ENCODE results near the gene OTOG. TPM values are rescaled to one million over a fixed set of nuclear protein-coding genes. Genes with fewer than 3 reads are reported as not detected.

OTOG gene
- total RNA-seq, 1 donor from 2014 or later, result 1.5 TPM

GRCh38 chr11:17538731-17539130 lies 8.3 kb upstream of the OTOG start:
- Mint-ChIP-seq H3K4me1 (ENCODE audit: low read depth) (peaks cover 24% of the 10 kb centered on the region), H3K27me3 (peaks cover 30% of the 10 kb centered on the region), H3K27ac (no peak overlapping the region), H3K9me3 (ENCODE audit: low read depth) (no peaks in the 10 kb centered on the region), H3K36me3 (ENCODE audit: insufficient read depth) (no peaks in the 10 kb centered on the region), H3K4me3 (ENCODE audit: low read depth) (no peak overlapping the region)
- TF ChIP-seq, protein P1, sequence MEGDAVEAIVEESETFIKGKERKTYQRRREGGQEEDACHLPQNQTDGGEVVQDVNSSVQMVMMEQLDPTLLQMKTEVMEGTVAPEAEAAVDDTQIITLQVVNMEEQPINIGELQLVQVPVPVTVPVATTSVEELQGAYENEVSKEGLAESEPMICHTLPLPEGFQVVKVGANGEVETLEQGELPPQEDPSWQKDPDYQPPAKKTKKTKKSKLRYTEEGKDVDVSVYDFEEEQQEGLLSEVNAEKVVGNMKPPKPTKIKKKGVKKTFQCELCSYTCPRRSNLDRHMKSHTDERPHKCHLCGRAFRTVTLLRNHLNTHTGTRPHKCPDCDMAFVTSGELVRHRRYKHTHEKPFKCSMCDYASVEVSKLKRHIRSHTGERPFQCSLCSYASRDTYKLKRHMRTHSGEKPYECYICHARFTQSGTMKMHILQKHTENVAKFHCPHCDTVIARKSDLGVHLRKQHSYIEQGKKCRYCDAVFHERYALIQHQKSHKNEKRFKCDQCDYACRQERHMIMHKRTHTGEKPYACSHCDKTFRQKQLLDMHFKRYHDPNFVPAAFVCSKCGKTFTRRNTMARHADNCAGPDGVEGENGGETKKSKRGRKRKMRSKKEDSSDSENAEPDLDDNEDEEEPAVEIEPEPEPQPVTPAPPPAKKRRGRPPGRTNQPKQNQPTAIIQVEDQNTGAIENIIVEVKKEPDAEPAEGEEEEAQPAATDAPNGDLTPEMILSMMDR (IDR thresholded peaks at IDR 0.05; ENCODE audit: unreplicated experiment), result no peak
- no peak for DNase-seq (ENCODE audit: low spot score, unreplicated experiment)

GRCh38 chr11:17540807-17541206 lies 6.3 kb upstream of the OTOG start:
- peaks cover 26% of the 10 kb centered on the region for H3K4me1 Mint-ChIP-seq (ENCODE audit: low read depth)
- peaks cover 1% of the 10 kb centered on the region for H3K36me3 Mint-ChIP-seq (ENCODE audit: insufficient read depth)
- peaks cover 41% of the 10 kb centered on the region for H3K27me3 Mint-ChIP-seq
- TF ChIP-seq, protein P1 (IDR thresholded peaks at IDR 0.05; ENCODE audit: unreplicated experiment), result no peak
- no peaks in the 10 kb centered on the region for H3K9me3 Mint-ChIP-seq (ENCODE audit: low read depth)
- no peak for DNase-seq (ENCODE audit: low spot score, unreplicated experiment)
- H3K4me3 Mint-ChIP-seq (ENCODE audit: low read depth), result no peak overlapping the region
- peak overlapping the region; percentile 29 for H3K27ac Mint-ChIP-seq

DNA sequence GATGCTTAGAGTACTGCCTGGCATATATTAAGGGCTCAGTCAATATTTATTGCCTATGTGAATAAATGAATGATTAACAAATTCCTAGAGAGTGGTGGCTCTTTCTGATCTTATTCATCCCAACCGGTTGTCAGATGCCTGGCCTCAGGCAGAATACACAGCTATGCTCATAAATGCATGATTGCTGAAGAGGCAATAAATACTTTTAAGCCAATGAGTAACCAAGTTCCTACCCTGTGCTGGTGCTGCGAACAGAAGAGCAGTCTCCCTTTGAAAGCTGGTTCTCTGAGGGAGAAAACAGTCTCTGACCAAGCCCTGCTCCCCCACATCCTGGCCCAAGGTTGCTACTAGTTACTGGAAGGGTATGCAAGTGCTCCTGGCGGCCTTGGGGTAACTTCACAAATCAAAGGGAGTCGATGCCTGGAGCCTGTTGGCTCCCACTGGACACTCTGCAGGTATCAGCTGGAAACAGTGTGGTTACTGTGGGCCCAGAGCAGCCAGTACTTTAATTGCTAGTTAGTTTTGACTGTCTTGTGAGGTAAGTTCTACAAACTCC lies 5.7 kb upstream of the OTOG start:
- Mint-ChIP-seq H3K36me3 (ENCODE audit: insufficient read depth) (peaks cover 1% of the 10 kb centered on the region), H3K27ac (peak overlapping the region; percentile 26), H3K27me3 (peaks cover 47% of the 10 kb centered on the region), H3K4me1 (ENCODE audit: low read depth) (peaks cover 26% of the 10 kb centered on the region), H3K4me3 (ENCODE audit: low read depth) (peak overlapping the region; percentile 69), H3K9me3 (ENCODE audit: low read depth) (no peaks in the 10 kb centered on the region)
- DNase-seq (ENCODE audit: low spot score, unreplicated experiment), result no peak
- TF ChIP-seq, protein P1 (IDR thresholded peaks at IDR 0.05; ENCODE audit: unreplicated experiment), result no peak

DNA sequence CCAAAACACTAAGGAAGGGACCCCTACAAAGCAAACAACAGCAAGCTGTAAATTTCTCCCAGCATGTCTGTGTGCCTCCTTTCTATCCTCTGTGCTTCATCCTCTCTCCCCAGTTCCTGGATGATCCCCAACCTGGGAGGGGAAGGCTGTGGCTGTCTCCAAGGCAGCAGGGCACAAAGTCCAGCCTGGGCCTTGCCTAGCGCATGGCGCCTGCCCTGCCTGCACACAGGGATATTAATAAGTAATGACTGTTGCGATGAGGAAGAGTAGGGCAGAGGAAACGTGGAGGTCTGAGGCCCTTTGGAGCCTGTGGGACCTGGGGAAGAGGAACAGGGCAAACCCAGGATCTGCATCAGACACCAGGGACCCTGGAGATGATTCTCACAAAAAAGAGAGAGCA lies 4.8 kb upstream of the OTOG start:
- H3K9me3 Mint-ChIP-seq (ENCODE audit: low read depth), result no peaks in the 10 kb centered on the region

DNA sequence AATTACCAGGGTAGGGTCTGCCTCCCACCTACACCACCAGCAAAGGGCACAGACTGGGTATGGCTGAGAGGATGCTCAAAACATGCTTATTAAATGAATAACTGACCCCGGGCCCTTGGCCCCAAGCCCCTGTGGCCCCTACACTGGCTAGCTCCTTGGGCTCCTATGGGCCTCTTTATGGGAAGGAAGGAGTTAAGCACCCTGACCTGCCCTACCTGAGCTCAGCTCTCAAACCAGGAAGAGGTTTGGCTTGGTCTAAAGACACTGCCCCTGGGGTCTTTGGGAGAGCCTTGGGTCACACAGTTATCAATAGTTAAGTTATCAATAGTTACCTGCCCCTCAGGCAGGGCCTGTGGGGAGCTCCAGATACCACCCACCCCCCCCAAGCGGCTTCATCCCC lies 4.0 kb upstream of the OTOG start:
- H3K27ac Mint-ChIP-seq, result no peak overlapping the region
- peaks cover 54% of the 10 kb centered on the region for H3K27me3 Mint-ChIP-seq
- H3K4me1 Mint-ChIP-seq (ENCODE audit: low read depth), result peaks cover 31% of the 10 kb centered on the region
- no peak for DNase-seq (ENCODE audit: low spot score, unreplicated experiment)
- TF ChIP-seq, protein P1 (IDR thresholded peaks at IDR 0.05; ENCODE audit: unreplicated experiment), result no peak
- H3K9me3 Mint-ChIP-seq (ENCODE audit: low read depth), result no peaks in the 10 kb centered on the region
- peak overlapping the region; percentile 69 for H3K4me3 Mint-ChIP-seq (ENCODE audit: low read depth)
- H3K36me3 Mint-ChIP-seq (ENCODE audit: insufficient read depth), result peaks cover 1% of the 10 kb centered on the region

More for the DNA sequence above, 4.8 kb upstream of the OTOG start:
- peaks cover 27% of the 10 kb centered on the region for H3K4me1 Mint-ChIP-seq (ENCODE audit: low read depth)
- DNase-seq (ENCODE audit: low spot score, unreplicated experiment), result no peak
- H3K36me3 Mint-ChIP-seq (ENCODE audit: insufficient read depth), result peaks cover 1% of the 10 kb centered on the region
- H3K4me3 Mint-ChIP-seq (ENCODE audit: low read depth), result peak overlapping the region; percentile 69
- TF ChIP-seq, protein P1 (IDR thresholded peaks at IDR 0.05; ENCODE audit: unreplicated experiment), result no peak
- H3K27ac Mint-ChIP-seq, result peak overlapping the region; percentile 82
- H3K27me3 Mint-ChIP-seq, result peaks cover 54% of the 10 kb centered on the region

All from progenitor cell of endocrine pancreas (in vitro differentiated cells).